Muscle of back (tissue), 13 donors: ENCODE measurements around the gene DUSP14. TPM values are rescaled to one million over a fixed set of nuclear protein-coding genes. Genes with fewer than 3 reads are reported as not detected.
"Not testable (repeated sequence)": the region's sequence is repeated elsewhere in the genome, so short reads cannot be mapped to it uniquely, and the experiment has no call there.

Experiments used
- DNase-seq, 3 donors: peaks; one replicate each; pipeline versions ENCODE4 v3.0.0 to v3.0.0-alpha.2; 2013
- long read RNA-seq, 9 donors: transcript quantifications; one replicate each; lab custom pipeline, GENCODE V29; 2026
- polyA plus RNA-seq, 10 donors: library from polyadenylated mRNA; unstranded; fragments of 120-200 nt; gene quantifications; one replicate each; pipeline ENCODE4 v1.2.1, GENCODE V29; 2013; ENCODE audit not compliant: insufficient read length in 10 of 10

Gene DUSP14, protein sequence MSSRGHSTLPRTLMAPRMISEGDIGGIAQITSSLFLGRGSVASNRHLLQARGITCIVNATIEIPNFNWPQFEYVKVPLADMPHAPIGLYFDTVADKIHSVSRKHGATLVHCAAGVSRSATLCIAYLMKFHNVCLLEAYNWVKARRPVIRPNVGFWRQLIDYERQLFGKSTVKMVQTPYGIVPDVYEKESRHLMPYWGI
- polyA plus RNA-seq = 10 to 100 TPM in 7 of 10 donors, 1 to 10 TPM in 3; 9.0 to 15.2 (median 11.0) TPM
- long read RNA-seq, donor 1, transcript DUSP14-206 (3 exons, 1,537 nt) = major isoform, 10 of 11 reads
- long read RNA-seq, donor 1, partial matches to known transcripts = 0 of 11 reads
- long read RNA-seq, donor 1, other reads (novel, unspliced or antisense) = 0 of 11 reads
- long read RNA-seq, donor 2, partial matches to known transcripts = 0 of 3 reads
- long read RNA-seq, donor 2, other reads (novel, unspliced or antisense) = 0 of 3 reads
- long read RNA-seq, donor 3 = 0 reads
- long read RNA-seq, donor 4, partial matches to known transcripts = 0 of 4 reads
- long read RNA-seq, donor 4, other reads (novel, unspliced or antisense) = 0 of 4 reads
- long read RNA-seq, donor 5, transcript DUSP14-206 (3 exons, 1,537 nt) = major isoform, 9 of 9 reads
- long read RNA-seq, donor 5, partial matches to known transcripts = 0 of 9 reads
- long read RNA-seq, donor 5, other reads (novel, unspliced or antisense) = 0 of 9 reads
- long read RNA-seq, donor 6, transcript DUSP14-206 (3 exons, 1,537 nt) = major isoform, 10 of 11 reads
- long read RNA-seq, donor 6, partial matches to known transcripts = 0 of 11 reads
- long read RNA-seq, donor 6, other reads (novel, unspliced or antisense) = 0 of 11 reads
- long read RNA-seq, donor 7, partial matches to known transcripts = 0 of 4 reads
- long read RNA-seq, donor 7, other reads (novel, unspliced or antisense) = 0 of 4 reads
- long read RNA-seq, donor 8, partial matches to known transcripts = 0 of 4 reads
- long read RNA-seq, donor 8, other reads (novel, unspliced or antisense) = 0 of 4 reads
- long read RNA-seq, donor 9, partial matches to known transcripts = 0 of 2 reads
- long read RNA-seq, donor 9, other reads (novel, unspliced or antisense) = 0 of 2 reads

DNA sequence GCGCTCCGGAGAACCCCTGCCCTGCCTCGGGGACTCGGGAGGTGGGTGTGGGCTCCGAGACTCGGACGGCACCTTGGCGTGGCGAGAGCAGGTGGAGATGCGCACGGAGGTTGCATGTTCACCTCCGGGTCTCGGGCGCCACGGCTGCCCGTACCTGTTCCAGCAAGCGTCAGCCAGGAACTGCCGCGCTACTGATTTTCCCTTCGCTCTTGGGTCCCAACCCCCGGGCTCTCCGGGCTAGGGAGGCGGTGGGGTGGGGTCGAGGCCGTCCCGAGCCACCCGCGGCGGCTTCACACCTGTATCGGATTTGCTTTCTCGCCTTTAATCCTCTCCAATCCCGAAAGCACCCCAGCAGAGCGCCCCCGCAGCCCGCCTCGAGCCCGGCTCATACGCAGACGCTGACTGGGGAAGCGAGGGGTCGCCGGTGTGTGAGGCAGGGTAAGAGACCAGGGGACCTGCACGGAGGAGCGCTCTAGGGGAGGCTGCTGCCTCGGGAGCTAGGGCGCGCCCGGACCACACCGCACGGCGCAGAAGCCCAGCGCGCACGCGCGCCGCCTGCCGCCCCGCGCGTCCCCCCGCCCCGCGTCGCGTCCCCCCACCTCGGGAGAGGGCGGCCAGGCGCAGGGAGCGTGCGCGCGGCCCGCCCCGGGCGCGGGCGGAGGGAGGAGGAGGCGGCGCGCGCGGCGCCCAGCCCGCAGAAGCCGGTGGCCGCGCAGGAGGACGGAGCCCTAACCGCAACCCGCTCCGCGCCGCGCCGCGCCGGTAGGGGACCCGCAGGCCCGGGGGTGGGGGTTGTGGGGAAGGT, at the start of gene DUSP14:
Gene DUSP14 (plus strand): TSS at position 695 of the 805 bp plus-strand sequence. CDS start 22,382 bp downstream, outside the sequence.
- peak; percentile 86 to 91 (median 90) for DNase-seq

DNA sequence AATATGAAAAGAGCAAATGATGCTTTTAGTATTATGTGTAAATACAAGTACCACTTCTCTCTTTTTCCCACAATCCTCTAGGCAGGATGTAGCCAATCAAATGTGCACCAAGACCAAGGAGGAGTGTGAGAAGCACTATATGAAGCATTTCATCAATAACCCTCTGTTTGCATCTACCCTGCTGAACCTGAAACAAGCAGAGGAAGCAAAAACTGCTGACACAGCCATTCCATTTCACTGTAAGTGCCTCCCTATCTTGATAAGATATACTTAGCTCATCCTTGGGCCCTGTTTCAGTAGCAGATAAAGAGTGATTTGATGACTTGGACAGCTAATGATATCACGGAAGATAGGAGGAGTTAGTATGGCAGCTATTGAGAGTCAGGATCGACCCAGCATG, 49.3 kb upstream of the DUSP14 start:
- no peak for DNase-seq

GRCh38 chr17:37441369-37442014, 48.2 kb upstream of the DUSP14 start:
- not testable (repeated sequence) for DNase-seq

DNA sequence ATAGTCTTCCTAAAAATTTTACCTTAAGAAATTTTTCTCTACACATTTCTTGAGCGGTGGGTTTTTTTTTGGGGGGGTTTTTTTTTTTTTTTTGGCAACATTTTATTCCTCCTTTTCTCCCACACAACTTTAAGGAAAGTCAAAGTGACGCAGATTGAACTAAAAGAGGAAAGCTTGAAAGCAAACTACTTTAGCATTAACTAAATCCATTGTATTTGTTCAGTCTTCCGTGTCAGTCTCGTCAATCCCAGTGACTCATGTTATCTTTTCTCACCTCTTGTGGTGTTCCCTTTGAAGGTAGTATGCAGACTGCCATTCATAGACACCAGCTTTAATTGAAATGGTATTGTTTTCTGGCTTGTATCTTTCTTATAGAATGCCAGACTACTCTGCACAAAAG, 43.7 kb upstream of the DUSP14 start:
- DNase-seq = no peak

GRCh38 chr17:37447641-37448040, 42.0 kb upstream of the DUSP14 start:
- DNase-seq = no peak

GRCh38 chr17:37450112-37450511, 39.6 kb upstream of the DUSP14 start:
- no peak for DNase-seq

GRCh38 chr17:37457801-37458200, 31.9 kb upstream of the DUSP14 start:
- DNase-seq = not testable (repeated sequence)

GRCh38 chr17:37458805-37459204, 30.9 kb upstream of the DUSP14 start:
- DNase-seq = no peak

GRCh38 chr17:37461668-37462067, 28.0 kb upstream of the DUSP14 start:
- DNase-seq = no peak

DNA sequence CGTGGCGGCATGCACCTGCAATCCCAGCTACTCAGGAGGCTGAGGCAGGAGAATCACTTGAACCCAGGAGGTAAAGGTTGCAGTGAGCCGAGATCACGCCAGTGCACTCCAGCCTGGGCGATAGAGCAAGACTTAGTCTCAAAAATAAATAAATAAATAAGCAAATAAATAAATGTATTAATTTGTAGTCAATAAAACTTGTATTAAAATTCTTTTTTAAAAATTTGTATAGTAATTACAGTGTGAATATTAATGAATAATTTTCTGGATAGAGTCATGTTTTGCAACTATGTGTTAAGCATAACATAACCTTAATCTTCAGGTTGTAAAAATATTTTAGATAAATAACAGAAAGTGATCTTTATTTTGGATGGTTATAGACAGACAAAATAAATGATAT, 27.2 kb upstream of the DUSP14 start:
- DNase-seq = no peak

GRCh38 chr17:37463039-37463438, 26.7 kb upstream of the DUSP14 start:
- DNase-seq = no peak

GRCh38 chr17:37465069-37465616, 24.5 kb upstream of the DUSP14 start:
- peak in 1 of 3 donors; percentile 52 for DNase-seq

DNA sequence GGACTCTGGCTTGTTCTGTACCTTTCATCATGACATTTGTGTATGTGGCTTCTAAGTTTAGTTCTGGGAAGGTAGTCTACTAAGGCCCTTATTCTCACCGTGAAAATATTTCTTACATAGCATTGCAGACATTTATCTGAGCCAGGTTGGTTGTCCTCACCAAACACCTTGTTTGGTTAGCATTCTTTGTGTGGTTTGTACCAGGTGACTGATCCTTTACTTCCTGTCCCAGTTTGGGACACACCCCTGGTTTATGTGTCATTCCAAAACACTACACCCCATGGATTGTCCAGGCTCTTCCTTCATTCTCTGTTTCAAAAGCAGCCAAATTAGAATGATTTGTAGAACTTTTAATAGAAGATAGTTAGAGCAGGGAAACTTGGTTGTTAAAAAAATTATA, 23.2 kb upstream of the DUSP14 start:
- DNase-seq = no peak

DNA sequence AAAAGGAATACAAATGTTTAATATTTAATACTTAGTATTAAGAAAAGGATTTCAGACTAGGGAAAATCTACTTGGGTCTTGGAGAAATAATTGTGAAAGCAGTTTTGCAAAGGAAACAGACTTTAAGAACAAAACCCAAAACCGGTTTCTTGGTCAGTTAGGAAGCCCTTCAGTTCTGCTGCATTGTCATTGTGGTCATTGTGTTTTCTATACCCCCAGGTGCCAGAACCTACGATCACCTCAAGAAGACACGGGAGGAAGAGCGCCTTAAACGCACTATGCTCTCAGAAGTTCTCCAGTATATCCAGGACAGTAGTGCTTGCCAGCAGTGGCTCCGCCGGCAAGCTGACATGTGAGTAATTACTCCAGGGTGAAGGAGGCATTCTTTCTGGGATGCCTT, 19.5 kb upstream of the DUSP14 start:
- no peak for DNase-seq

- DNase-seq = no peak
Measured at GRCh38 chr17:37475731-37476420, 13.8 kb upstream of the DUSP14 start.

GRCh38 chr17:37476431-37477120, 13.1 kb upstream of the DUSP14 start:
- no peak for DNase-seq

- DNase-seq = no peak
Measured at GRCh38 chr17:37478187-37478586, 11.5 kb upstream of the DUSP14 start.

DNA sequence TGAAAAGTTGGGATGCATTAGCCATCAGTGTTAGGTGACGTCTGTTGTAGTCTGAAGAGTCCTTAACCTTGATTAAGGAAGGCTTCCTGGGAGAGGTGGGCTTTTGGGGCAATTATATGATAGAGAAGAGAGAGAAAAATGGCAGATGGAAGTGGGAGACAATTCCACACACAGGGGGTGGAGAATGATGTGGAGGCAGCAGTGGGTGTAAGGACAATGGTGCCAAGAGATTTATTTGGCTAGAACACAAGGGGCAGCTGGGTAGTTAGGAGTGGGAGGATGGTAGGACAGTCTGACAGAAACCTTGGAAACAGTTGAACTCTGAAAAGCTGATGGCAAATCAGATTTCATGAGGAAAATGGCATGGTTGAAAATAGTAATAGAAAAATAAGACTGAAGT, 10.7 kb upstream of the DUSP14 start:
- DNase-seq = no peak

- DNase-seq = no peak
Measured at GRCh38 chr17:37480427-37480826, 9.3 kb upstream of the DUSP14 start.
